GM19193 (cell line): ENCODE measurements around the gene OPN5.

Experiments
- POLR2A ChIP-seq: IDR thresholded peaks from 4 replicates; pipeline ENCODE4 v1.6.1; 2011; ENCODE audit not compliant: insufficient read depth, insufficient read length; ENCODE audit errors: extremely low read depth

The OPN5 gene, protein sequence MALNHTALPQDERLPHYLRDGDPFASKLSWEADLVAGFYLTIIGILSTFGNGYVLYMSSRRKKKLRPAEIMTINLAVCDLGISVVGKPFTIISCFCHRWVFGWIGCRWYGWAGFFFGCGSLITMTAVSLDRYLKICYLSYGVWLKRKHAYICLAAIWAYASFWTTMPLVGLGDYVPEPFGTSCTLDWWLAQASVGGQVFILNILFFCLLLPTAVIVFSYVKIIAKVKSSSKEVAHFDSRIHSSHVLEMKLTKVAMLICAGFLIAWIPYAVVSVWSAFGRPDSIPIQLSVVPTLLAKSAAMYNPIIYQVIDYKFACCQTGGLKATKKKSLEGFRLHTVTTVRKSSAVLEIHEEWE

GRCh38 chr6:47781732-47782131 lies at the start of gene OPN5:
Gene OPN5 (plus strand): TSS chr6:47782032. CDS start chr6:47782067, 35 bp downstream.
- TF ChIP-seq POLR2A, result no peak

DNA sequence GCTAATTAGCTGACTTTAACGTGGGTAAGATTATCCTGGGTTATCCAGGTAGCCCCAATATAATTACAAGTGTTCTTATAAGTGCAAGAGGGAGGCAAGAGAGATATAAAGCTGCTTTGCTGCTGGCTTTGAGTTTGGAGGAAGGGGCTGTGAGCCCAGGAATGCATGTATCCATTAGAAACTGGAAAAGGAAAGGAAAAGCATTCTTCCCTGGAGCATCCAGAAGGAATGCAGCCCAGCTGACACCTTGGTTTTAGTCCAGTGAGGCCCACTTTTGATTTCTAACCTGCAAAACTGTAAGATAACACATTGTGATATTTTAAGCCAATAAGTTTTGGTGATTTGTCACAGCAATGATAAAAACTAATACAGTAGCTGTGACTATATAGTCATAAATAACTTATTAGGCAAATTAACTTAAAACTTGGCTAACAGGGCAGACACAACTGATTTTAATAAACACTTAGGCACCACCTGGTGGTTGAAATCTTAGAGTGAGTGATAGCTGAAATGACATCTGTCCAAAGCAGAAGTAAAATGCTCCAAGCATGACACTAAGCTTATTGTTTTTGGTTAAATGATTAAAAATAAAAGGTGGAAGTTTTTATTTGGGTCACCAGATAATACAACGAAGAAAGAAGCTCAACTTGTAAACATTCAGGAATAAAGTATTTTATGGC lies 47.8 kb upstream of the OPN5 start:
- no peak for TF ChIP-seq POLR2A

DNA sequence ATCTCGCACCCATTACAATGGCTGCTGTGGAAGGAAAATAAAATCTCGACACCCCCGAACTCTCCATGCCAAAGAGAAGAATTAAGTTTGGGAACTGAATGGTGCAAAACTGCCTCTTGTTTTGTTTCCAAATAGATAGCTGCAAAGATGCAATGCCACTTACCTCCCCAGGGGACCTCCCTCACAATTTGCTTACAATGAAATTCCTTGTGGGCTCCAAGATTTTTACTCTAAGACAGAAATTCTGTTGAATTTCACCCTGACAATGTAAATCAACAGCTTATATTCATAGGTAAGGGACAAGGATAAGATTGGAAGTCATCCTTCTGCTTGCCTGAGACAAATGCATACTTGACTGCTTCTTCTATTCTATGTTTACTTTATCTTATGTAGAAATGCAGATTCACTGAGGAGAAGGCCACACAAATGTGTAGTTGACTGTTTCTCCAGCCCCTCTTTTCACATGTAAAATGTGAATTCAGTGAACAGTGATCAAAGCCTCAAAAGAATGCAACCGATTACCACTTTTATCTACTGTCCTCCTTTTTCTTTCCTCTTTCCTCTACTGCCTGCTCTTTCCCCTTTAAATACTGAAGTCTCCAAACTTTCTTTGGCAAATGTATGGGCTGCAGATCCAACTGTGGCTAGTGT lies 46.9 kb upstream of the OPN5 start:
- TF ChIP-seq POLR2A, result no peak

GRCh38 chr6:47736083-47736700 lies 45.6 kb upstream of the OPN5 start:
- no peak for TF ChIP-seq POLR2A

DNA sequence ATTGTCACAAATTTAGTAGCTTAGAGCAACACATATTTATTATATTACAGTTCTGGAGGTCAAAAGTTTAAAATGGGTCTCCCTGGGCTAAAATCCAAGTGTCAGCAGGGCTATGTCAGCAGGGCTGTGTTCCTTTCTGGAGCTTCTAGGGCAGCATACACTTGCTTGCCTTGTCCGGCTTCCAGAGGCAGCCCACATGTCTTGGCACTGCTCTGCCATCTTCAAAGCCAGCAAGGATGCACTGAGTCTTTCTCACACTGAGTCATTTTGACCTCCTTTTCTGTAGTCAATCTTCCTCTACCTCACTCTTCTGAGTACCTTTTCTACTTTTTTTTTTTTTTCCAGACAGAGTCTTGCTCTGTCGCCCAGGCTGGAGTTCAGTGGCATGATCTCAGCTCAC lies 44.4 kb upstream of the OPN5 start:
- TF ChIP-seq POLR2A, result no peak

DNA sequence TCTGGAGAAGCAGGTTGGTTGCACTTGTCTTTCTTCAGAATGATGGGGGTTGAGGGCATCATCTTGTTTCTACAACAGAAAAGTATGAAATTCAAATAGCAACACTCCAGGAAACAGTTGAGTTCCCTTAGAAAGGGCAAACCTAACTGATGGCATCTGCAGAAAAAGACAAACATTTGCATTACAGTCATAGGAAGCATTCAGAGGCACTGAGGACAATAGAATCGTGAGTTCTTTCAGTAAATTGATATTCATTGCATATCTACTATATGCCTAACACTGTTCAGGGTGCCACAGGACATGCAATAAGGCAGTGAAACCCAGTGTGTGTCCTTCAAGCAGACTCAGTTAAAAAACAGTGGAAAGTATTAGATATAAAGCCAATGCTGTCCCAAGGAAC lies 41.1 kb upstream of the OPN5 start:
- no peak for TF ChIP-seq POLR2A

DNA sequence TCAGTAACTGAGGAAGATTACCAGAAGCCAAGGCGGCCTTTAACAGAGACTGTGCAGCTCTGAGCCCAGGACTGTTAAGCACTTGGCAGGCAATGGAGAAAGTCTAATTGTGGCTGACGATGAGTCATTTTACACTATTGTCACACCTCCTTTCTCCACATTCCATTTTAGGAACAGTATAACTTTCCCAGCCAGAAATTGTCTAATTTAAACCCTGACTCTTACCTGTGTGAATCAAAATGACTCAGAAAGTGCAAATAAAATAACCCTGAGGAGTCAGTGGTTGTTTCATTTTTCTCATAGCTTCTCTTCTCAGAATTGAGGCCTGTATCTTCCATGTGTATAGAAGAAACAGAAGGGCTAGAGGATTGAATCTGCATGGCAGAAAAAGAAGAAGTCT lies 40.0 kb upstream of the OPN5 start:
- TF ChIP-seq POLR2A, result no peak

DNA sequence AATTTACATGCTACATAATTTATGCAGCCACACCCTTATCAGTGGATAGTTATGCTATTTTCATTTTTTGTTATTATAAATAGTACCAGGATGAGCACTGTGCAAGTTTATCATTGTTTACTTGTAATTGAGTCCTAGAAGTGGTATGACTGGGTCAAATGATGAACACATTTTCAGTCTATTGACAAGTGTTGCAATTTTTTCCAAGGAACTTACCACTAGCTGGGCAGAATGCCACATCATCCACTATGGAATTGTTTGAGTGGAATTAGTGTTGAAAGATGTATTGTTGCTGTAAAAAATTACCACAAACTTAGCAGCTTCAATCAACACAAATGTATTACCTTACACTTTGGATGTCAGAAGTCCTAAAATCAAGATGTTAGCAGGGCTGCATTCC lies 38.1 kb upstream of the OPN5 start:
- no peak for TF ChIP-seq POLR2A

- no peak for TF ChIP-seq POLR2A
Observed at GRCh38 chr6:47749757-47750156, 32.1 kb upstream of the OPN5 start.

GRCh38 chr6:47752801-47753200 lies 29.0 kb upstream of the OPN5 start:
- TF ChIP-seq POLR2A, result no peak

GRCh38 chr6:47759364-47759763 lies 22.5 kb upstream of the OPN5 start:
- no peak for TF ChIP-seq POLR2A

DNA sequence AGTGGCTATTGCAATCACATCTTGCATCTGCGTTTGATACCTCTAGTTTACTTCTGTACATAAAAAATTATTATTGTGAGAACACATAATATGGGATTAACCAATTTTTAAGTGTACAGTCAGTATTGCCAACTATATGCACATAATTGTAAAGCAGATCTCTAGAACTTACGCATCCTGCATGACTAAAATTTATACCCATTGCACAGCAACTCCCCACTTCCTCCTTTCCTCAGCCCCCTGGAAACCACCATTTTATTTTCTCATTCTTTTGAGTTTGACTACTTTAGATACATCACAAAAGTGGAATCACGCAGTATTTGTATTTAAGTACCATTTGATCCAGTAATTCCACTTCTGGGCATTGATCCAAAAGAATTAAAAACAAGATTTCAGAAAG lies 19.3 kb upstream of the OPN5 start:
- no peak for TF ChIP-seq POLR2A

DNA sequence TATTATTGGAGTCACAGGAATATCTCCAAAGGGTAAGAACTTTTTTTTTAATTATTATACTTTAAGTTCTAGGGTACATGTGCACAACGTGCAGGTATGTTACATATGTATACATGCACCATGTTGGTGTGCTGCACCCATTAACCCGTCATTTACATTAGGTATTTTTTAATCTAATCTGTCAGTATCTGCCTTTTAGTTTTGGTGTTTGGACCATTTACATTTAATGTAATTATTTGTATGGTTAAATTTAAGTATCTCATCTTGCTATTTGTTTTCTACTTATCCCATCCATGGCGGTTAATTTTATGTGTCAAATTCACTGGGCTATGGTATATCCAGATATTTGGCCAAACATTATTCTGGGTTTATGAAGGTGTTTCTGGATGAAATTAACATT lies 15.4 kb upstream of the OPN5 start:
- no peak for TF ChIP-seq POLR2A

DNA sequence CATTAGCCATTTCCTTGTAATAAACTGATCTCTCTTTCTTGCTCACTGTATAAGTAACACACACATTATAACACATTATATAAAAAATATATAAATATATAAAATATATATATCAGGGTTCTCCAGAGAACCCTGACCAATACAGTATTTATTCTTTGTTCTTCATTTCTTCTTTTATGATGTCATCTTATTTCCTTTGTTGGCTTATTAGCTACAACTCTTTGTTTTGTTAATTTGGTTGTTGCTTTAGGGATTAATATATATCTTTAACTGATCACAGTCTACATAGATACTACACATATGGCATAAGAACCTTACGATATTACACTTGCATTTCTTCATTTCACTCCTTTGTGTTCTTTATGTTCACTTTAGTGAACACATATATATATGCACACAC lies 14.7 kb upstream of the OPN5 start:
- no peak for TF ChIP-seq POLR2A

GRCh38 chr6:47769982-47770381 lies 11.8 kb upstream of the OPN5 start:
- TF ChIP-seq POLR2A, result no peak
